OCI-LY1 (cell line): ENCODE measurements around the gene PEX26.

ENCODE experiments used
- H2AFZ ChIP-seq: fragments of 200-600 bp; sonication (generic), shearing (Covaris generic); 2 replicates; pipeline ENCODE4 v1.6.0; 2014; ENCODE audit warnings: antibody characterized with exemption, mild to moderate bottlenecking, low read length
- H3F3A ChIP-seq: fragments of 200-600 bp; sonication (generic), shearing (Covaris generic); 2 replicates; pipeline ENCODE4 v1.6.0; 2014; ENCODE audit warnings: mild to moderate bottlenecking, antibody characterized with exemption, low read length, moderate library complexity; ENCODE audit not compliant: insufficient read depth
- H3K27ac ChIP-seq: fragments of 200-600 bp; sonication (generic); 2 replicates; pipeline ENCODE4 v1.5.1; 2014; ENCODE audit warnings: low read length, mixed run types, mild to moderate bottlenecking, low read depth; ENCODE audit not compliant: poor library complexity, severe bottlenecking
- H3K27me3 ChIP-seq: fragments of 200-600 bp; sonication (generic); 2 replicates; pipeline ENCODE4 v1.6.0; 2014; ENCODE audit warnings: antibody characterized with exemption, mild to moderate bottlenecking, low read length, moderate library complexity; ENCODE audit not compliant: insufficient read depth
- H3K36me3 ChIP-seq: fragments of 200-600 bp; sonication (generic); 2 replicates; pipeline ENCODE4 v1.6.1; 2014; ENCODE audit warnings: mild to moderate bottlenecking, antibody characterized with exemption, low read length, moderate library complexity, mixed read lengths; ENCODE audit not compliant: insufficient read depth
- H3K4me1 ChIP-seq: fragments of 200-600 bp; sonication (generic); 2 replicates; pipeline ENCODE4 v1.5.1; 2014; ENCODE audit warnings: mild to moderate bottlenecking, low read length, moderate library complexity; ENCODE audit not compliant: insufficient read depth, severe bottlenecking
- H3K4me2 ChIP-seq: fragments of 200-600 bp; sonication (generic), shearing (Covaris generic); 2 replicates; pipeline ENCODE4 v1.6.1; 2014; ENCODE audit warnings: low read length
- H3K4me3 ChIP-seq: fragments of 200-600 bp; sonication (generic); 2 replicates; pipeline ENCODE4 v1.5.1; 2014; ENCODE audit warnings: low read length, low read depth, mild to moderate bottlenecking, mixed read lengths; ENCODE audit not compliant: poor library complexity, severe bottlenecking
- H3K79me2 ChIP-seq: fragments of 200-600 bp; shearing (Covaris generic); 2 replicates; pipeline ENCODE4 v1.6.1; 2016; ENCODE audit warnings: mixed run types, low read length, mixed read lengths; ENCODE audit not compliant: insufficient read depth
- H3K9ac ChIP-seq: fragments of 200-600 bp; sonication (generic), shearing (Covaris generic); 2 replicates; pipeline ENCODE4 v1.6.1; 2014; ENCODE audit warnings: mild to moderate bottlenecking, low read length, mixed read lengths
- H3K9me2 ChIP-seq: fragments of 200-600 bp; sonication (generic), shearing (Covaris generic); 2 replicates; pipeline ENCODE4 v1.6.1; 2014; ENCODE audit warnings: low read depth, mild to moderate bottlenecking, low read length, mixed read lengths
- H3K9me3 ChIP-seq: fragments of 200-600 bp; shearing (Covaris generic); 2 replicates; pipeline ENCODE4 v1.6.1; 2014; ENCODE audit warnings: low read length, mixed read lengths
- H4K20me1 ChIP-seq: fragments of 200-600 bp; sonication (generic), shearing (Covaris generic); 2 replicates; pipeline ENCODE4 v1.6.0; 2016; ENCODE audit warnings: mild to moderate bottlenecking, low read length; ENCODE audit not compliant: insufficient read depth
- EZH2 ChIP-seq: fragments of 200-600 bp; sonication (generic), shearing (Covaris generic); IDR thresholded peaks from 2 replicates; pipeline ENCODE4 v1.8.0; 2017; ENCODE audit warnings: borderline replicate concordance, mixed run types, mild to moderate bottlenecking, antibody characterized with exemption, low read length, moderate library complexity, mixed read lengths
- TF ChIP-seq, protein P1 (sequence below): fragments of 200-600 bp; sonication (generic), shearing (Covaris generic); IDR thresholded peaks from 2 replicates; pipeline ENCODE4 v1.5.1; 2017; ENCODE audit warnings: mild to moderate bottlenecking, antibody characterized with exemption, low read length, moderate library complexity, mixed read lengths

The PEX26 gene

DNA sequence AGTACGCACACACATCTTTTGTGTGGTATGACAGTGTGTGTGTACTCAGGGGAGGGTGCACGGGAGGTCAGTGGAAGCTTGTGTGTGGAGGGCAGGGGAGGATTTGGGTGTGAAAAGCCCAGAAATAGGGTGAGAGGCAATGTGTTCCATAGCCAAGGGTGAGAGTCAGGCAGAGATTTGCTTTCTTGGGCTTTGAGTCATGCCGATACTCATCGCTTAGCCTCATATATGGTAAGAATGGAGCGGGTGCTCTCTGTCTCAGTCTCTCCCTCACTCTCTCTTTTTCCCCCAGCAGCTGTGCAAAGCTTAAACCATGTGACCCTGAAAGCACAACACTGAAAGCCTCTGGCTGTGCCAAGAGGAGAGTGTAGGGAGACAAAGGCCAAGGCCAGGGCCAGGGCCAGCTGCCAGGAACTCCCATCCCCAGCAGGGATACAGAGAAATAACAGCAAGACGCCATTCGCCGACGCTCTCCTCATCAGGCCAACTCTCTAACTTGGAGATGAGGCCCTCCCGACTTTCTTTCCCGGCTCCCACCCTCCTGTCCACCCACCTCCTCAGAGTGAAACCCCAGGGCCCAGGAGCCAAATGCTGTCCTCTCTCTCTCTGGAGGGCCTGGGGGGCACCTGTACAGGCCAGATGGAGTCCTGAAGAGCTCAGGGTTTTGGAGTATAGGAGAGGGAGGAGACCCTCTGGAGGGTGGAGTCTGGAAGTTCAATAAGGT lies 33.1 kb upstream of the PEX26 start:
- no peaks in the 10 kb centered on the region for H3K9me2 ChIP-seq
- H3K9me3 ChIP-seq: no peaks in the 10 kb centered on the region
- H3K4me3 ChIP-seq: no peak overlapping the region
- no peaks in the 10 kb centered on the region; the same call in 1 of the 2 replicates for H3K27me3 ChIP-seq
- no peaks in the 10 kb centered on the region for H3K36me3 ChIP-seq
- H3K4me1 ChIP-seq: no peaks in the 10 kb centered on the region
- no peaks in the 10 kb centered on the region for H3F3A ChIP-seq
- H3K27ac ChIP-seq: no peak overlapping the region
- no peak overlapping the region for H3K9ac ChIP-seq
- TF ChIP-seq EZH2: no peak
- TF ChIP-seq, protein P1, sequence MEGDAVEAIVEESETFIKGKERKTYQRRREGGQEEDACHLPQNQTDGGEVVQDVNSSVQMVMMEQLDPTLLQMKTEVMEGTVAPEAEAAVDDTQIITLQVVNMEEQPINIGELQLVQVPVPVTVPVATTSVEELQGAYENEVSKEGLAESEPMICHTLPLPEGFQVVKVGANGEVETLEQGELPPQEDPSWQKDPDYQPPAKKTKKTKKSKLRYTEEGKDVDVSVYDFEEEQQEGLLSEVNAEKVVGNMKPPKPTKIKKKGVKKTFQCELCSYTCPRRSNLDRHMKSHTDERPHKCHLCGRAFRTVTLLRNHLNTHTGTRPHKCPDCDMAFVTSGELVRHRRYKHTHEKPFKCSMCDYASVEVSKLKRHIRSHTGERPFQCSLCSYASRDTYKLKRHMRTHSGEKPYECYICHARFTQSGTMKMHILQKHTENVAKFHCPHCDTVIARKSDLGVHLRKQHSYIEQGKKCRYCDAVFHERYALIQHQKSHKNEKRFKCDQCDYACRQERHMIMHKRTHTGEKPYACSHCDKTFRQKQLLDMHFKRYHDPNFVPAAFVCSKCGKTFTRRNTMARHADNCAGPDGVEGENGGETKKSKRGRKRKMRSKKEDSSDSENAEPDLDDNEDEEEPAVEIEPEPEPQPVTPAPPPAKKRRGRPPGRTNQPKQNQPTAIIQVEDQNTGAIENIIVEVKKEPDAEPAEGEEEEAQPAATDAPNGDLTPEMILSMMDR: no peak
- H3K4me2 ChIP-seq: no peak overlapping the region
- H2AFZ ChIP-seq: no peak overlapping the region
- H3K79me2 ChIP-seq: no peaks in the 10 kb centered on the region
- H4K20me1 ChIP-seq: no peaks in the 10 kb centered on the region

DNA sequence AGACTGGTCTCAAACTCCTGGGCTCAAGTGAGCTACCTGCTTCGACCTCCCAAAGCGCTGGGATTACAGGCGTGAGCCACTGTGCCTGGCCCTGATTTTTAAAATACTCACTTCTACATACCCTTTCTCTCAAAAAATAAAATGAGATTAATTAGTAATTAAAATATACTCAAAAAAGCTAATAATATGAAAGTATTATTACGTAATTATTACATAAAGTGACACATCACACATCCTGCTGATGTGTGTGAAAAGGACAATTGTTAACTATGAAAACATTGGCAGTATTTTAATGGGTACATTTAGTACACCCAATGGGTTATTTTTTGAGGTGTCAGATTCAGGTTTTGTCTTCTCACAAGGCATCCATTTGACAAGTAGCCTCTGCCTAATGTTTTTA lies 32.0 kb upstream of the PEX26 start:
- Histone ChIP-seq H3K9ac (no peak overlapping the region), H3K79me2 (no peaks in the 10 kb centered on the region), H4K20me1 (no peaks in the 10 kb centered on the region), H3K4me2 (no peak overlapping the region), H3K4me1 (no peaks in the 10 kb centered on the region), H3K27me3 (no peaks in the 10 kb centered on the region; the same call in 1 of the 2 replicates), H3F3A (no peaks in the 10 kb centered on the region), H3K27ac (no peak overlapping the region), H3K9me2 (no peaks in the 10 kb centered on the region), H3K4me3 (no peak overlapping the region), H3K9me3 (no peaks in the 10 kb centered on the region), H2AFZ (no peak overlapping the region), H3K36me3 (no peaks in the 10 kb centered on the region)
- no peak for TF ChIP-seq EZH2
- TF ChIP-seq, protein P1: no peak

DNA sequence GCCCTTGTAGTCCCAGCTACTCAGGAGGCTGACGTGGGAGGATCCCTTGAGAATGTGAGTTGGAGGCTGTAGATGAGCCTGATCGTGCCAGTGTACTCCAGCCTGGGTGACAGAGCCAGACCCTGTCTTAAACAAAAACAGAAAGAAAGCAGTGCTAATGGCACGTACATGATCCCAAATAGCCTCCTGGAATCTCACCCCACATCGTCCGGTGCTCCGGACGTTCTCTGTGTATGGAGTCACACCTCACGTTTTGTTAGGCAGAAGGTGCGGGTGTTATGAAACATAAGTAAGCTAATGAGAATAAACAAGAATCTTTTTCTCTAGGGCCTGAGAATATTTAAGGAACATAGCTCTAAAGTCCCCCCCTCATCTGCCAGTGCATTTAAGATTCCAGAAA lies 29.7 kb upstream of the PEX26 start:
- H3K9me2 ChIP-seq: no peaks in the 10 kb centered on the region
- no peaks in the 10 kb centered on the region for H3K4me1 ChIP-seq
- no peak overlapping the region for H3K4me3 ChIP-seq
- no peak overlapping the region for H2AFZ ChIP-seq
- H3K36me3 ChIP-seq: no peaks in the 10 kb centered on the region
- H3K9me3 ChIP-seq: no peaks in the 10 kb centered on the region
- H3K9ac ChIP-seq: no peak overlapping the region
- no peaks in the 10 kb centered on the region for H3K27me3 ChIP-seq
- TF ChIP-seq, protein P1: no peak
- no peak for TF ChIP-seq EZH2
- H4K20me1 ChIP-seq: no peaks in the 10 kb centered on the region
- H3K27ac ChIP-seq: no peak overlapping the region
- H3K4me2 ChIP-seq: peak overlapping the region; percentile 24; the same call in 1 of the 2 replicates
- no peaks in the 10 kb centered on the region for H3F3A ChIP-seq
- no peaks in the 10 kb centered on the region for H3K79me2 ChIP-seq
